Body of pancreas (tissue), 4 donors: ENCODE results near the gene CAPN2. TPM values are rescaled to one million over a fixed set of nuclear protein-coding genes. Genes with fewer than 3 reads are reported as not detected.

ENCODE experiments used
- ATAC-seq: fragments of 150-250 bp; one replicate; pipeline ENCODE4 v1.9.1; 2016
- DNase-seq, 4 donors: peaks; one replicate each; pipeline ENCODE4 v3.0.0-alpha.2; 2019
- H3K27ac ChIP-seq, 4 donors: fragments of 200-600 bp; sonication (generic); 1 replicate in 3 of 4; 2 replicates in 1 of 4; pipeline versions ENCODE4 v1.5.1 to v1.6.1; 2016 to 2019; ENCODE audit warnings: mild to moderate bottlenecking in 1 of 4, mixed read lengths in 1 of 4, moderate library complexity in 1 of 4
- H3K27me3 ChIP-seq, 2 donors: fragments of 200-600 bp; sonication (generic); one replicate each; pipeline ENCODE4 v1.6.0; 2016; ENCODE audit warnings: mild to moderate bottlenecking in 1 of 2
- H3K36me3 ChIP-seq, 2 donors: fragments of 200-600 bp; sonication (generic); replicated peaks in 1 of 2; 2 replicates each; pipeline ENCODE4 v1.5.1; 2016; ENCODE audit warnings: low read depth in 2 of 2; ENCODE audit not compliant: insufficient read depth in 1 of 2
- H3K4me1 ChIP-seq: fragments of 200-600 bp; sonication (generic); one replicate; pipeline ENCODE4 v1.6.0; 2016
- H3K4me3 ChIP-seq, 2 donors: fragments of 200-600 bp; sonication (generic); 1 replicate in 1 of 2; 2 replicates in 1 of 2; pipeline ENCODE4 v1.5.1; 2016 to 2019
- H3K9me3 ChIP-seq, 3 donors: fragments of 200-600 bp; sonication (generic); 1 replicate in 2 of 3; 2 replicates in 1 of 3; pipeline ENCODE4 v1.5.1; 2016
- POLR2A ChIP-seq, 3 donors: fragments of 450-650 bp; IDR thresholded peaks; one replicate each; pipeline ENCODE4 v1.6.1; 2016; ENCODE audit warnings: antibody characterized with exemption in 3 of 3, mild to moderate bottlenecking in 2 of 3
- WGBS, 2 donors: methylation state at CpG; one replicate each; pipeline ENCODE4 v1.1.5; 2017; 5-methylcytosine and 5-hydroxymethylcytosine counted together
- intact Hi-C: fragments of 100-400 bp; cut with DNase I; formaldehyde crosslinking; loops from one replicate; pipeline ENCODE4 v1.15.1; 2023
- total RNA-seq, 2 donors: library from RNA; depleted of rRNA; stranded (reverse); fragments of >200 nt; gene quantifications; one replicate each; pipeline ENCODE4 v1.1.0, GENCODE V29; 2016
- TF ChIP-seq, protein P1 (sequence below), 7 experiments: fragments of 450-650 bp in 4 of 7; fragments of 200-600 bp in 3 of 7; sonication (generic) in 3 of 7; IDR thresholded peaks; one replicate each; pipeline ENCODE4 v1.5.1; 2016 to 2019; ENCODE audit warnings: antibody characterized with exemption in 7 of 7

Gene CAPN2
- total RNA-seq, 2 donors from 2014 or later: 85.7 to 90.0 TPM

DNA sequence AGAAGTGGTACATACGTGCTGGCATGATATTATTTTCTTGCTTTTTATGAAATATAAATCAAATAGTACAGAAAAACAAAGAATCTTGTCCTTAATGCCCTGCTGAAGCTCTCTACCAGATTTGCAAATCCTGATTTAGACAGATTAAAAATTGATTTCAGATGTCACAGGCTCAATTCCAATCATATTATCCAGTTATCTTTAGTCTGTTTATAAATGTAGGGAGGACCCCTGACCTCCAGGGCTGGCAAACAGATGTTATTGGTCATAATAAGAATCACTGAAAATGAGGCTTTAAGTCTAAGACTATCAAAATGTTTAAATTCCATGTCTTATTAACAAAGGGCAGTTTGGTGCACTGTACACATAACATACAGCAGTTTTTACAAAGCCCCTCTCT is 71.3 kb downstream of the CAPN2 start:
- Histone ChIP-seq H3K27ac (no peak overlapping the region), H3K4me3 (no peak overlapping the region), H3K4me1 (no peaks in the 10 kb centered on the region), H3K27me3 (no peaks in the 10 kb centered on the region), H3K9me3 (no peaks in the 10 kb centered on the region), H3K36me3 (peaks cover 0 to 10% of the 10 kb centered on the region in 2 donors)
- WGBS, 2 donors: 86 to 100% methylated on average over 1 of the region's 1 CpG
- intact Hi-C loops: no loop called here
- DNase-seq: no peak
- TF ChIP-seq POLR2A (IDR thresholded peaks at IDR 0.05): no peak
- TF ChIP-seq, protein P1, sequence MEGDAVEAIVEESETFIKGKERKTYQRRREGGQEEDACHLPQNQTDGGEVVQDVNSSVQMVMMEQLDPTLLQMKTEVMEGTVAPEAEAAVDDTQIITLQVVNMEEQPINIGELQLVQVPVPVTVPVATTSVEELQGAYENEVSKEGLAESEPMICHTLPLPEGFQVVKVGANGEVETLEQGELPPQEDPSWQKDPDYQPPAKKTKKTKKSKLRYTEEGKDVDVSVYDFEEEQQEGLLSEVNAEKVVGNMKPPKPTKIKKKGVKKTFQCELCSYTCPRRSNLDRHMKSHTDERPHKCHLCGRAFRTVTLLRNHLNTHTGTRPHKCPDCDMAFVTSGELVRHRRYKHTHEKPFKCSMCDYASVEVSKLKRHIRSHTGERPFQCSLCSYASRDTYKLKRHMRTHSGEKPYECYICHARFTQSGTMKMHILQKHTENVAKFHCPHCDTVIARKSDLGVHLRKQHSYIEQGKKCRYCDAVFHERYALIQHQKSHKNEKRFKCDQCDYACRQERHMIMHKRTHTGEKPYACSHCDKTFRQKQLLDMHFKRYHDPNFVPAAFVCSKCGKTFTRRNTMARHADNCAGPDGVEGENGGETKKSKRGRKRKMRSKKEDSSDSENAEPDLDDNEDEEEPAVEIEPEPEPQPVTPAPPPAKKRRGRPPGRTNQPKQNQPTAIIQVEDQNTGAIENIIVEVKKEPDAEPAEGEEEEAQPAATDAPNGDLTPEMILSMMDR (IDR thresholded peaks at IDR 0.05): no peak
- ATAC-seq: no peak

DNA sequence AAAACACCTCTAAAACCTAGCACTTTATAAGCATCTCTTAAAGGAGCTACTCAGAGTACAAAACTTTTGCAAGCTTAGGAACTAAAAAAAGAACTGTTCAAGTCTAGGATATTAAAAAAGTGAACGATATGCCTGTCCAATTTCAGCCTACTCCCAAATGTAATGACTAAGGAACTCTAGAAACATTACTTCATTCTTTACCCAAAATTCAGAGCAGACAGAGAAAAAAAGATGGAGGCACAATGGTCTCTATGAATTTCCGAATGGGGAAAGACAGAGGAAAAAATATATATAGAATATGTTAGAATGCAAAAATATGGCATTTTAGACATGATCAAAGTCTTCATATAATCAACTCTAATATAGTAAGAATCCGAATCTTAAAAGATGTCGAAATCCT is 72.2 kb downstream of the CAPN2 start:
- Histone ChIP-seq H3K4me1 (no peaks in the 10 kb centered on the region), H3K27me3 (no peaks in the 10 kb centered on the region), H3K4me3 (no peak overlapping the region), H3K27ac (no peak overlapping the region), H3K9me3 (no peaks in the 10 kb centered on the region), H3K36me3 (peaks cover 0 to 10% of the 10 kb centered on the region in 2 donors)
- WGBS, 2 donors: 86 to 88% methylated on average over 4 of the region's 4 CpGs
- no peak for DNase-seq
- intact Hi-C loops: no loop called here
- ATAC-seq: no peak
- TF ChIP-seq, protein P1 (IDR thresholded peaks at IDR 0.05): no peak
- TF ChIP-seq POLR2A (IDR thresholded peaks at IDR 0.05): no peak

DNA sequence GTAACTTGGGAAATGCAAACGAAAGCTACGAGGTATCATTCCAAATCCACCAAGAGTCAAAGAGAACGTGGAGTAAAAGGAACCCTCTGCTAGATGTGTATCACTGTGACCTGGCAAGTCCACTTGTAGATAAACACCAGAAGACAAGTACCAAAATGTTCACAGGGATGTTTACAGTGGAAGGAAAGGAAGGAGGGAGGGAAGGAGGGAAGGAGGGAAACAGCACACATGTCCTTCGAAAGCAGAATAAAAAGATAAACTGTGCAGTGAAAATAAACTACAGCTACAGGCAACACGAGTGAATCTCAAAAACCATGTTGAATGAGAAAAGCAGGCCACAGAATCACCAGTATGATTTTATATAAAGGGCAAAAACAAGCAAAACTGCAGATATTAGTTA is 73.5 kb downstream of the CAPN2 start:
- Histone ChIP-seq H3K4me1 (no peaks in the 10 kb centered on the region), H3K27me3 (no peaks in the 10 kb centered on the region), H3K4me3 (no peak overlapping the region), H3K36me3 (peaks cover 0 to 10% of the 10 kb centered on the region in 2 donors), H3K27ac (no peak overlapping the region), H3K9me3 (no peaks in the 10 kb centered on the region)
- no peak for TF ChIP-seq POLR2A (IDR thresholded peaks at IDR 0.05)
- TF ChIP-seq, protein P1 (IDR thresholded peaks at IDR 0.05): no peak
- ATAC-seq (no peak), DNase-seq (no peak)
- WGBS, 2 donors: 42 to 51% methylated on average over 5 of the region's 5 CpGs
- intact Hi-C loops: no loop called here

DNA sequence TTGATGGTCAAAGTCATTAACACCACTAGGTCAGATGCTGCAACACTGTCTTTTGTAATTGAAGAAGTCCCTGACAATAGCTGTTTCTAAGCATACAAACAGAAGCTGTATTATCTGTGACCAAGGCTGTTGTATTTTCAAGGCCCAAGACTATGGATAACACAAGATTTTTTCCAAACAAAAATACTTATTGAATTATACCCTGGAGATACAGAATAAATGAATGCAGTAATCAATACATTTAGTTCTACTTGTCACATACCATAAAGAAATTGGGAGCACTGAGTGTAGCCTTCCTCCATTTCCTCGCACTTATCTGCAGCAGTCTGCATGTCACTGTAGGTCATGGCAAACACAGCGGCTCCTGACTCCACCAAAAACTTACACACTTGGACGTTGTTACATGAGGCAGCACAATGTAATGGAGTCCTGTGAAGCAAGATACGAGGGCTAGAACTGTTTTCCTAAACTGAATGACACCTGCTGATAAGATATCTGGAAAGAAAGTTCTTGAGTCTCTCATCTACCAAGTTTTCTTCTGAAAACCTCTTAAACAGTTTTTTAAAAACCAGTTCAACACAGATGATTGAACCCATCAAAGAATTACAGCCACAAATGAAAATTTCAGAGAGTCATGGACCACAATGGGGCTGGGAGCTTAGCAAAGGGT is 76.5 kb downstream of the CAPN2 start:
- intact Hi-C loops: no loop called here
- ATAC-seq (no peak), DNase-seq (no peak)
- no peak overlapping the region for H3K4me3 ChIP-seq
- no peak for TF ChIP-seq POLR2A (IDR thresholded peaks at IDR 0.05)
- TF ChIP-seq, protein P1 (IDR thresholded peaks at IDR 0.05): no peak
- H3K36me3 ChIP-seq: peaks cover 0 to 8% of the 10 kb centered on the region in 2 donors
- no peaks in the 10 kb centered on the region for H3K4me1 ChIP-seq
- no peak overlapping the region for H3K27ac ChIP-seq
- no peaks in the 10 kb centered on the region for H3K27me3 ChIP-seq
- no peaks in the 10 kb centered on the region for H3K9me3 ChIP-seq
- 40 to 44% methylated on average over 4 of the region's 4 CpGs for WGBS, 2 donors

DNA sequence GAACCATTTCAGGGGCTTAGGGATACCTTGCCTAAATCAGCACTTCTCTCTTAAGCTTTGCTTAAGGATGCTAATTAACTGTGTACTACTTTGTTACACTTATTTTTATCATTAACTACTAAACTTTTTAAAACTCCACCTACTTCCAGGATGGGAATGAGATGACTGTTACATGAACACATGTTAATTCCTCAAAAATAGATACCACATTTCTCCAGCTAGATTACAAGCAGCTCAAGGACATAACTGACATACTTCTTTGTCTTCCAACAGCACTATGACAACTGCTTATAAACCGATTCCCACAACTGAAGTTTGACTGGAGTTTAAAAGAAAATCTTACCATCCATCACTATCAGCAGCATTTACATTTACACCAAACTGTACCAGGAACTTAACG is 79.7 kb downstream of the CAPN2 start:
- Histone ChIP-seq H3K9me3 (no peaks in the 10 kb centered on the region), H3K4me1 (no peaks in the 10 kb centered on the region), H3K27me3 (no peaks in the 10 kb centered on the region), H3K36me3 (peaks cover 0 to 10% of the 10 kb centered on the region in 2 donors), H3K4me3 (no peak overlapping the region), H3K27ac (no peak overlapping the region)
- WGBS, 2 donors: 42 to 64% methylated on average over 2 of the region's 2 CpGs
- DNase-seq (no peak), ATAC-seq (no peak)
- TF ChIP-seq POLR2A (IDR thresholded peaks at IDR 0.05): no peak
- TF ChIP-seq, protein P1 (IDR thresholded peaks at IDR 0.05): no peak
- intact Hi-C loops: no loop called here
